Measurements from ENCODE around the gene PLEKHG2.

Gene PLEKHG2

DNA sequence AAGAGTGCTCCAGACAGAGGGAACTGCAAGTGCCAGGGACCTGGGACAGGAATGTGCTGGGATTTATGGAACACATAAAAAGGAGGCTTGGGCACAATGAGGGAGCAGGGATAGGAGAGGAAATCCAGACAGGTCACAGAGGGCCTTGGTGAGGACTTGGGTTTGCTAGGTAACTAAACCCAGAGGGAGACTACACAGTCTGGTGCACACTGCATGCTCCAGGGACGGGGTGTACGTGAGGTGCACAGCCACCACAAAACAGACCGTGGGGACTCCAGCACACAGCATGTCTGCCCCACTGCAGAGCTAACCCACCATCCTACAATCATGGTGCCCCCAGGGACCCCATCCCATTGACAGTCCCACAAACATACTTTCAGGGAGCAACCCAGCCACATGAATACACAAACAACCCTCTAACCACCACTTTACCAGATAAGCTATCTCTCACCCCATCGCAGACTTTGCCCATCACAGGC is 11.4 kb upstream of the PLEKHG2 start:
- TF ChIP-seq, protein P1, sequence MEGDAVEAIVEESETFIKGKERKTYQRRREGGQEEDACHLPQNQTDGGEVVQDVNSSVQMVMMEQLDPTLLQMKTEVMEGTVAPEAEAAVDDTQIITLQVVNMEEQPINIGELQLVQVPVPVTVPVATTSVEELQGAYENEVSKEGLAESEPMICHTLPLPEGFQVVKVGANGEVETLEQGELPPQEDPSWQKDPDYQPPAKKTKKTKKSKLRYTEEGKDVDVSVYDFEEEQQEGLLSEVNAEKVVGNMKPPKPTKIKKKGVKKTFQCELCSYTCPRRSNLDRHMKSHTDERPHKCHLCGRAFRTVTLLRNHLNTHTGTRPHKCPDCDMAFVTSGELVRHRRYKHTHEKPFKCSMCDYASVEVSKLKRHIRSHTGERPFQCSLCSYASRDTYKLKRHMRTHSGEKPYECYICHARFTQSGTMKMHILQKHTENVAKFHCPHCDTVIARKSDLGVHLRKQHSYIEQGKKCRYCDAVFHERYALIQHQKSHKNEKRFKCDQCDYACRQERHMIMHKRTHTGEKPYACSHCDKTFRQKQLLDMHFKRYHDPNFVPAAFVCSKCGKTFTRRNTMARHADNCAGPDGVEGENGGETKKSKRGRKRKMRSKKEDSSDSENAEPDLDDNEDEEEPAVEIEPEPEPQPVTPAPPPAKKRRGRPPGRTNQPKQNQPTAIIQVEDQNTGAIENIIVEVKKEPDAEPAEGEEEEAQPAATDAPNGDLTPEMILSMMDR (IDR thresholded peaks at IDR 0.05) = no peak

DNA sequence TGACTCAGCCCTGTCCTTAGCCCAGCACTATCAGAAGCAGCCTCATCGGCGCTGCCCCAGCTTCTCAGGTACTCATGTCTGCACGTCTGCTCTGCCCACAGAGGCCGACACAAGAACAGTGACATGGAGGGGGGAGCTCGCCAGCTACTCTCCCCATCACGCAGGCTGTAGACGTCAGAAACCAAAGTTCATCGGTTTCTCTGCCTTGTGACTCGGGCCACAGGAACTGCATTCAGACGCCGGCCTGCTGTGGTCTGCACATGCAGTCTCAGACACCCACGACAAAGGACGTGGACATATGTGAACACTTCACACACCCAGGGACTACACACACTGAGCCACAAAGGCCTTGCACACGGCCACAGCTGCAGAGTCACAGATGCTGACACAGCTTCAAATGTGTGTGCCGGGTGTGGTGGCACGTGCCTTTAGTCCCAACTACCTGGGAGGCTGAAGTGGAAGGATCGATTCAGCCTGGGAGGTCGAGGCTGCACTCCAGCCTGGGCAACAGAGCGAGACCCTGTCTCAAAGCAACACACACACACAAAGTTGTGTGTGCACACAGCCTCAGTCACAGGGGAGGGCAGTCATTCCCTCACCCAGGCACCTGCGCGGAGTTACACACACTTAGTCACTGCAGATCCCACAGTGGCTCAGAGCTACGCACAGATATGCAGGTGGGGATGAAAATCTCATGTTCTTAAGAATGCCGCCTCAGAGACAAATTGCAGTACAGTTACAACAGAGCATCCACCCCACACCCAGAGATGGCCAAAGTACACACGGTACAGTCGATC is 10.7 kb upstream of the PLEKHG2 start:
- TF ChIP-seq, protein P1 (IDR thresholded peaks at IDR 0.05) = no peak

DNA sequence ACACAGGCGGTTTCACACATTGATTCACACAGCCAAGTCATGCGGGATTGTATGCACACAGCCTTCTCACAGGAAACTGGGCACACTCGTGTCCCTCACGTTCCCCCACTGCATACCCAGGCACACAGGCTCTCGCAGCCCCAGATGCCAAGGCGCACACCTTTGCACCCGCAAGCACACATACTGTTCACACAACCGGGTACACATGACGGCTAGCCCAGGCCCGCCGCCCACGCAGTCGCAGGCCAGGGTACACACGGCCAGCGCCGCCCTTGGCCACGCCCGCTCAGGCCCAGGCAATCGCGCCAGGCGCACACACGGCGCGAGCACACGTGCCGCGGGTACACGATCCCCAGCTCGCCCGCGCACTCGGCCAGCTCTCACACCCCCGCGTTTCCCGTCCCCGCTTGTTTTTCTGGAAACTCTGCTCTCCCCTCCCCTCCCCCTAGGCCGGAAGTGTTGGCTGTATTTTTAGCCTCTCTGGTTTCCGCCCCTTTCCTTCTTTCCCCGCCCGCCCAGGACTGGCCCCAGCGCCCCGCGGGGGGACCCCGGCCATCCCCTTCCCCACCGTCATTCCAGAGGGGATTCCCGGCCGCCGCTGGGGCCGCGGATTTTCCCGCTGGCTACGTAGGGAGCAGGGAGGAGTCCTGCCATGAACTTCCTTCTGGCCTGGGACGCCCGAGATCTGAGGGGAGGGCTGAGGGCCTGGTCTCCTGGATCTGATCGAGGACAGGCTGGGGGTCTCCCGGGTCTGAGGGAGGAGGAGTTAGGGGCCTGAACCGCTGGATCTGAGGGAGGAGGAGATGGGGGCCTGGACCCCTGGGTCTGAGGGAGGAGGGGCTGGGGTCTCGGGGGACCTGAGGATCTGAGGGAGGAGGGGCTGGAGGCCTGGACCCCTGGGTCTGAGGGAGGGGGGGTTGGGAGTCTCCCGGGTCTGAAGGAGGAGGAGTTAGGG is 9.8 kb upstream of the PLEKHG2 start:
- TF ChIP-seq, protein P1 (IDR thresholded peaks at IDR 0.05) = no peak

DNA sequence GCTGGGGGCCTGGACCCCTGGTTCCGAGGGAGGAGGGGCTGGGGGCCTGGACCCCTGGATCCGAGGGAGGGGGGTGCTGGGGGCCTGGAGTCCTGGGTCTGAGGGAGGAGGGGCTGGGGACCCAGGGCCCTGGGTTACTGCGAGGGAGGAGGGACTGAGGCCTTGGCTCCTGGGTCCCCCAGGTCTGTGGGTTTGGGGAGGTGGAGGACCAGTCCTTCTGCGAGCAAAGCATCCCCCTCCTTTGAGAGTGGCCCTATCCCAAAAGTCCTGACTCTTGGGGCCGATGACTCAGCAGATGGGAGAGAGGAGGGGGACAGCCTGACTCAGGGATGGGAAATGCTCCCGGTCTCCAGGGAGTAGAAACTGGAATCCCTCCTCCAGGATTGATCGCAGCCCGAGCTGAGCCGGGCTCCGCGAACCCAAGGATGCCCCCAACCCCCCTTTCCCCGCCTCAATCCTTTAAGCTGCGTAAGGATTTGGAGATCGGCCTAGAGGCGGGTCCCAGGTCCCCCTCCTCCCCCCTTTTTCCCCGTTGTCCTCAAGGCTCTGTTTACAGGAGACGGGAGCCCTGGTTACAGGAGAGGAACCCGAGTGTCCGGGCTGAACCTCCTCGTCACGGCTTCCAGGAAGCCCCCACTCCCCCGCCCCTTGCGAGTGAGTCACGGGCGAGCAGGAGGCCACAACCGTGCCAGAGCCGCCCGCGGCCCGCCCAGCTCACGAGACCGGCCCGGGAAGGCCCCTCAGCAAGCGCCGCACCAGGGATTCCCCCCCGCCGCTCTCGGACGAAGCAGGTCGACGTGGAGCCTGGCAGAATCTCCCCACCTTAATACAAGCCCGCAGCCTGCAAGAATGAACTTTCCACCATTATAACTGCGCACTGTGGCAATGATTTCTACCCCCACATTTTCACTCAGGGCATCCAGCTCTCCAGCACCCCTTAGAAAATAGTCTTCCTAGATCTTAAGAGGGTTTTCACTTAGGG is 8.8 kb upstream of the PLEKHG2 start:
- TF ChIP-seq, protein P1 (IDR thresholded peaks at IDR 0.05) = no peak

DNA sequence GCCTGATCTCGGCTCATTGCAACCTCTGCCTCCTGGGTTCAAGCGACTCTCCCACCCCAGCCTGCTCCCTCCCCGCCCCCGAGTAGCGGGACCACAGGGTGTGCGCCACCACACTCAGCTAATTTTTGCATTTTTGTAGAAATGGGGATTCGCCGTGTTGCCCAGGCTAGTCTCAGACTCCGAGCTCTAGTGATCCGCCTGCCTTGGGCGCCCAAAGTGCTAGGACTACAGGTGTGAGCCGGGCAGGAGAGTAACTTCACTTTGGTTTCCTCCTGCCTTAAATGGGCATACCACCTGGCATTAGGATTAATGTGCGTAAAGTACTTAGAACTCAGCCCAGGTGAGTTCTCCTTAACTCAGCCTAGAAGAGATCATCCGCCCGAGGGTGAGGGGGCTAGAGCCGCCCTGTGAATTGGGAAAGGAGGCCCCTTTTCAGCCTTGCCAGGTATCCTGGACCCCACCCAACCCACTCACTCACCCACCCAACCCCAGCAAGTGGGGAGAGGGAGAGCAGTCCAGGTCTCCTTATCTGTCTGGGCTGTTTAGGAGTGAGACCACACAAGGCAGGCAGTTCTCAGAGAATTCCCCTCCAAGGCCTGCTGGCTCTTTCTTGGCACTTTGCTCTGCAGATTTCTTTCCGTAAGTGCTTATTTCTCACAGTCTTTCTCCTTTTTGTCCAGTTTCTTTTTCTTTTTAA is 7.1 kb upstream of the PLEKHG2 start:
- TF ChIP-seq, protein P1 (IDR thresholded peaks at IDR 0.05) = no peak

DNA sequence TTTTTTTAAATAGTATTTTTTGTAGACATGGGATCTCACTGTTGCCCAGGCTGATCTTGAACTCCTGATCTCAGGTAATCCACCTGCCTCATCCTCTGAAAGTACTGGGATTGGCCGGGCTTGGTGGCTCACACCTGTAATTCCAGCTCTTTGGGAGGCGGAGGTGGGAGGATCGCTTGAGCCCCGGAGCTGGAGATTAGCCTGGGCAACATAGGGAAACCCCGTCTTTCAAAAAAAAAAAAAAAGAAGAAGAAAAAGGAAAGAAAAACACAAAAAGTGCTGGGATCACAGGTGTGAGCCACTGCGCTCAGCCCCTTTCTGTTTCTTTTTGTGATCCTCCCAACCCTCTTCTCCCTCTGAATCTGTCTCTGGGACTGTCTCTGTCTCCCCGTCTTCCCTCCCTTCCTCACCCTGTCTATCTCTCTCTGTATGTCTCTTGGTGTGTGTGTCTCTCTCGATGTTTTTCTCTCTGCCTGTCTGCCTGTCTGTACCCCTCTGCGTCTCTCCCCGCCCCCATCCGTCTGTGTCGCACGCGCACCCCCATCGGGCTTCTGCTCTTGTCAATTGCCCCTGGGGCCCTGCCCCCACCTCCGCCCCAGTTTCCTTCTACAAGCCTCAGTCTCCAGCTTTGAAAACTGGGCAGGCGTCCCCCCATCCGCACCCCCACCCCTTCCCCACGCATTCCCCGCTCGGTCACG is 6.4 kb upstream of the PLEKHG2 start:
- TF ChIP-seq, protein P1 (IDR thresholded peaks at IDR 0.05) = no peak
